Measurements from ENCODE around the gene TTC39B. TPM values are rescaled to one million over a fixed set of nuclear protein-coding genes. Genes with fewer than 3 reads are reported as not detected.

Gene TTC39B
- total RNA-seq, 1 donor from 2014 or later = 30.6 TPM

- Mint-ChIP-seq H3K4me3 (ENCODE audit: unreplicated experiment) (no peak overlapping the region), H3K36me3 (ENCODE audit: low read depth) (peaks cover 4% of the 10 kb centered on the region), H3K4me1 (ENCODE audit: low read depth) (peaks cover 57% of the 10 kb centered on the region), H3K27me3 (ENCODE audit: low read depth) (no peaks in the 10 kb centered on the region), H3K9me3 (ENCODE audit: low read depth) (no peaks in the 10 kb centered on the region), H3K27ac (ENCODE audit: unreplicated experiment) (peak overlapping the region; percentile 9)
- TF ChIP-seq CTCF (IDR thresholded peaks at IDR 0.05) = no peak
- no peak for DNase-seq (ENCODE audit: low spot score)
Observed at GRCh38 chr9:15256426-15256825, 50.6 kb downstream of the TTC39B start.

- no peak for TF ChIP-seq CTCF (IDR thresholded peaks at IDR 0.05)
- Mint-ChIP-seq H3K27ac (ENCODE audit: unreplicated experiment) (peak overlapping the region; percentile 49), H3K27me3 (ENCODE audit: low read depth) (no peaks in the 10 kb centered on the region), H3K9me3 (ENCODE audit: low read depth) (no peaks in the 10 kb centered on the region), H3K4me1 (ENCODE audit: low read depth) (peaks cover 52% of the 10 kb centered on the region), H3K36me3 (ENCODE audit: low read depth) (peaks cover 4% of the 10 kb centered on the region), H3K4me3 (ENCODE audit: unreplicated experiment) (no peak overlapping the region)
- no peak for DNase-seq (ENCODE audit: low spot score)
Observed at GRCh38 chr9:15253786-15254185, 53.2 kb downstream of the TTC39B start.

- peak overlapping the region; percentile 0 for H3K27ac Mint-ChIP-seq (ENCODE audit: unreplicated experiment)
- peaks cover 53% of the 10 kb centered on the region for H3K4me1 Mint-ChIP-seq (ENCODE audit: low read depth)
- no peak overlapping the region for H3K4me3 Mint-ChIP-seq (ENCODE audit: unreplicated experiment)
- H3K36me3 Mint-ChIP-seq (ENCODE audit: low read depth) = peaks cover 3% of the 10 kb centered on the region
- no peaks in the 10 kb centered on the region for H3K27me3 Mint-ChIP-seq (ENCODE audit: low read depth)
- no peak for DNase-seq (ENCODE audit: low spot score)
- no peaks in the 10 kb centered on the region for H3K9me3 Mint-ChIP-seq (ENCODE audit: low read depth)
- TF ChIP-seq CTCF (IDR thresholded peaks at IDR 0.05) = no peak
Observed at GRCh38 chr9:15253197-15253596, 53.8 kb downstream of the TTC39B start.

GRCh38 chr9:15249981-15250380 is 57.0 kb downstream of the TTC39B start:
- peak overlapping the region; percentile 92 for H3K27ac Mint-ChIP-seq (ENCODE audit: unreplicated experiment)
- no peak for TF ChIP-seq CTCF (IDR thresholded peaks at IDR 0.05)
- peaks cover 66% of the 10 kb centered on the region for H3K4me1 Mint-ChIP-seq (ENCODE audit: low read depth)
- H3K27me3 Mint-ChIP-seq (ENCODE audit: low read depth) = no peaks in the 10 kb centered on the region
- no peaks in the 10 kb centered on the region for H3K36me3 Mint-ChIP-seq (ENCODE audit: low read depth)
- H3K4me3 Mint-ChIP-seq (ENCODE audit: unreplicated experiment) = peak overlapping the region; percentile 62
- DNase-seq (ENCODE audit: low spot score) = no peak
- H3K9me3 Mint-ChIP-seq (ENCODE audit: low read depth) = no peaks in the 10 kb centered on the region

GRCh38 chr9:15249042-15249818 is 57.8 kb downstream of the TTC39B start:
- Mint-ChIP-seq H3K9me3 (ENCODE audit: low read depth) (no peaks in the 10 kb centered on the region), H3K36me3 (ENCODE audit: low read depth) (no peaks in the 10 kb centered on the region), H3K4me3 (ENCODE audit: unreplicated experiment) (peak overlapping the region; percentile 62), H3K27me3 (ENCODE audit: low read depth) (no peaks in the 10 kb centered on the region), H3K4me1 (ENCODE audit: low read depth) (peaks cover 74% of the 10 kb centered on the region), H3K27ac (ENCODE audit: unreplicated experiment) (peak overlapping the region; percentile 92)
- DNase-seq (ENCODE audit: low spot score) = no peak
- no peak for TF ChIP-seq CTCF (IDR thresholded peaks at IDR 0.05)

All from chondrocyte (in vitro differentiated cells).